ENCODE data around the gene PAXX. TPM values are rescaled to one million over a fixed set of nuclear protein-coding genes. Genes with fewer than 3 reads are reported as not detected.

The PAXX gene
- total and polyA plus RNA-seq, 9 of the 15 experiments (the other 6 are each of a cell fraction or from before 2014, with no cell fraction given): 1.2 to 175 (median 38.5) TPM

- TF ChIP-seq ZNF609 (CRISPR knock-in tag; IDR thresholded peaks at IDR 0.05; ENCODE audit: borderline replicate concordance) (no peak), U2AF2 (optimal IDR thresholded peaks at IDR 0.05; ENCODE audit: low read depth, low read length) (no peak), PHTF2 (CRISPR knock-in tag; IDR thresholded peaks at IDR 0.05) (no peak)
Measured at GRCh38 chr9:136958898-136959850, 33.0 kb upstream of the PAXX start (continued).

Data from K562 (cell line).